PC-9 (cell line): ENCODE measurements around the gene LCMT2.

ENCODE experiments used
- CTCF ChIP-seq: fragments of 200-600 bp; sonication (generic); conservative IDR thresholded peaks from 2 replicates; pipeline ENCODE4 v1.6.1; 2017; ENCODE audit warnings: mixed run types, antibody characterized with exemption, mild to moderate bottlenecking, moderate library complexity
- EZH2 ChIP-seq: fragments of 200-600 bp; sonication (generic); IDR thresholded peaks from 2 replicates; pipeline ENCODE4 v1.8.0; 2017; ENCODE audit warnings: antibody characterized with exemption, low read depth

GRCh38 chr15:43299411-43299810 is 31.0 kb downstream of the LCMT2 start:
- no peak for TF ChIP-seq CTCF
- TF ChIP-seq EZH2, result no peak
